HG03460 (cell line): ENCODE data around the gene KCNH3.
A peak's percentile ranks its signal among the peaks of the same experiment; 100 is the strongest.

Source experiments
- ATAC-seq: cut with Tn5 transposase; IDR thresholded peaks from one replicate; pipeline ENCODE4 v1.9.1; 2021; ENCODE audit not compliant: unreplicated experiment

Gene KCNH3

DNA sequence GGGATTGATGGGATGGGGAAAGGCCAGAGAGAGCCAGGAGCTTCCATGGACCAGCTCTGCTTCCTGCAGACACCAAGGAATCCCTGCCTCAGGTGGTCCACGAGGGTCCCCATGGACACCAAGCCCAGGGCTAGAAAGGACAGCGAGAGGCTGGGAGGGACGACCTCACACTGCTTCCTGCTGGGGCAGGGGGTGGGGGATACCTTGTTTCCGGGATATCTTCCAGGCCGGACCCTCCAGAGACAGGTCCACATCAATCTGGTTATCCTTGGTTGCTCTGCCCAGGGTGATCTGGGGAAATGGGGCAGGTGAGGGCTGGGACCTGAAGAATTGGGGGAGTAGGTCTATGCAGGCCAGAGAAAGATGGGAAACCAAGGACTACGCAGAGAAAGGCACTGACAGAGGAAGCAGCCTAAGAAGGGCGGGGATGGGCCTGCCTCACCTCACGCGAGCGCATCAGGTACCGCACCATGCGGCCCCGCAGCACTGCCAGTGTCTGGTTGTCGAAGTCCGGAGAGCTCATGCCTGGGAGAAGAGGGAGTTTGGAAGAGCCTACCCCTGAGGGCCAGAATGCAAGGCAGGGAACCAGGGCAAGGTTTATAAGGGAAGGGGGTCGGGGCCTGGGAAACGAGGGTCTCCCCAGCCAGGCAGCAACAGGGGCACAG, 20.3 kb downstream of the KCNH3 start:
- no peak for ATAC-seq

DNA sequence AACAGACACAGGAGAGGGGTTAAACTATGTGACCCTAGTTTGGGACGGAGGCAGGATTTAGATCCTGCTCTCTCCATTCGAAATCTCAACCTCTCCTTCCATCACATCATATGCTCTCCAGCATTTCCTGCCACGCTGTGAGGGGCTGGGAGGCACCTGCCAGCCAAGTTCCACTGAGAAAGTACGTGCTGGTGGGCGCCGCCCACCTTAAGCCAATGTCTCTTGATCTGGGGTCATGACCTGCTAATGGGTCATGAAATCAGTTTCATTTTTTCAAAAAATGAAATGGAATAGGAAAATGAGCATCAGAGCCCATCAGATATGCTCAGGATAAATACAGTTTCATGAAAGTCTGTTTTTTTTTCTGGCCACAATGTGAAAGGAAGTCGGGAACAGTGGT, 21.9 kb downstream of the KCNH3 start:
- ATAC-seq = no peak

DNA sequence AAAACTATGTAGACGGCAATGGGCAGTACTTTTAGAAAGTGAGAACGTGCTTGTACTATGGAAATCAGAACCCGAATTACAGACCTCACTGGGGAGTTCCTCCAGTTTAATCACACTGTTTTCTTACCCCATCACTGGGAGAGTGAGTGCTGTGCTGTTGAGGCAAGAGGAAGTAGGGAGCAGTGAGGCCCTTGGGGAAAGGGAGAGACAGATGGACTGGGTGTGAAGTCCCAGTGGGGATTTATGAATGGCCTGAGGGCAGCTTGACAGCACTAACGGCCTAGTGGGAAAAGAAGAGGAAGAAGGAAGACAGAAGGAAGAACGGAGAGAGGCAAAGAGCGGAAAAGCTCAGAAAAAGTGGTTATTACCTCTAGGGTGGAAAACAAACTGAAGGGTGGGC, 23.4 kb downstream of the KCNH3 start:
- no peak for ATAC-seq

DNA sequence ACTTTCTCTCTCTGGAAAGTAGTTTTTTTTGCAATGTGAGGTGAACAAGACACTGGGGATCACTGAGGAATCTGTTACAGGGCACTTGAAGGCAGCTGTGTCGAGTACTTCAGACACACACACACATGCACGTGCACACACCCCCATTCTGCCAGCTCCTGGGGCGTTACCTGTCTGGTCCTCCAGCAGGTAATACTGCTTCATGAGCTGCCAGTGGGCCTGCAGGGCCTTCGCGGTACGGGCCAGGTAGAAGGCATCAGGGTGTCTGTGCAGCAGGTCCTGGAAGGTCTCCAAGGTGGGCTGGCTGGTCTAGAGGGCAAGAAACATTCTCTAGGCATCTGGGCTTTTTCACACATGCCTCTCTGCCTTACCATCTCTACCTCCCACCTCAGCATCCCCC, 24.0 kb downstream of the KCNH3 start:
- ATAC-seq = no peak

DNA sequence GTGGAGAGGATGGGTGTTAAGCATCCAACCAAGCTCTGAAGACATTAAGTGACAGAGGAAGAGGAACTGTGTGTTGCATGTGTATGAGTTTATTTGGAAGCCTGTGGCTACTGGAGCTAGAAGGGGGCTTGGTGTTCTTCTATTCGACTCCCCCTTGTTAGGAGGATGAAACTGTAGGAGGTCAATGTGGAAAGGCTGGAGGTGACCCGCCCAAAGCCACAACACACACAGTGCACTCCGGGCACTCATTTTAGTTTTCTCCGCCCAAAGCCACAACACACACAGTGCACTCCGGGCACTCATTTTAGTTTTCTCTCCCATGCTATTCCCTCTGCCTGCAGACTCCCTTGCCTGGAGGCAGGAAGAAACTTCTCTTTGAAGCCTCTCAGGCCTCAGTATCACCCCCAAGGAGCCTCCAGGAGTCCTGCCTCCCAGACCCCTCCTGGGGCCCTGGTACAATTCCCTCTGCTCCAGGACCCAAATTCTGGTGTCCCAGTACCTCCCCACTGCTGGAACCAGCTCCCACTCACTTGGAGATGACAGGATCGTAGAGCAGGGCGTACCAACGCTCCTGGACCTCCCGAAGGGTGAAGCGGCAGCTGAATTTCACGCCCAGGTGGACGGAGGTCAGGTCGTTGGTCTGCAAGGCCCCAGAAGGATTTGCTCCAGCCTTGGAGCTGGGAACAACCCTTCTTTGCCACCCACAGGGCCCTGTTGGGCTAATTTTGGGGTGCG, 25.3 kb downstream of the KCNH3 start:
- ATAC-seq = no peak

DNA sequence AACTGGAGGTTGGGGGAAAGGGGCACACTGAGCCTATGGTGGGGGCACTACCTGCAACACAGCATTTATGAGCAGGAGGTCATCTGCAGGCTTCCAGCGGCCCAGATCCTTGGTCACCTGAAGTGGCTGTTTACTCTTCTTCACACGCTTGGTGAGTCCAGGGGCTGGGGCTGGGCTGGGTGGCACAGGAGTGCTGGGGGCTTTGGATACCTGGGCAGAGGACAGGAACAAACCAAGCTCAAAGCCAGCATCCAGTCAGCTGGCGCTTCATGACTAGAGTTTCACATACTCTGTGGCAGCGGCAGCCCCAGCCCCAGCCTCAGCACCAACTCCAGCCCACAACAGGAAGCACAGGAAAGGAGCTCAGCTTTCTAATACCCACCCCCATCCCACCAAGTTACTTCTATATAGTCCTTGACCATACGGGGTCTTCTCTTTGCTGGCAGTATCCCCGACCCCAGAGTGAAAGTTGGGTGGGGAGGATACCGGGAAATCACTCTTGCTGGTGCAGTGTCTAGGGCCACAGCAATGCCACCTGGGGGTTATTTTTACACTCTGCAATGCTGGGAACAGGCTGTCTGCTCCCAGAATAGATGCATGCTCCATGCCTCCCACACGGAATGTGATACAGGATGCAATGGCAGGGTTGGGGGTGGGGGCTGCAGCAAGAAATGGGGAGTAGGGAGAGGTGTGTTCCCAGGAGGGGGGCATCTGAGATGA, 26.0 kb downstream of the KCNH3 start:
- ATAC-seq = no peak

DNA sequence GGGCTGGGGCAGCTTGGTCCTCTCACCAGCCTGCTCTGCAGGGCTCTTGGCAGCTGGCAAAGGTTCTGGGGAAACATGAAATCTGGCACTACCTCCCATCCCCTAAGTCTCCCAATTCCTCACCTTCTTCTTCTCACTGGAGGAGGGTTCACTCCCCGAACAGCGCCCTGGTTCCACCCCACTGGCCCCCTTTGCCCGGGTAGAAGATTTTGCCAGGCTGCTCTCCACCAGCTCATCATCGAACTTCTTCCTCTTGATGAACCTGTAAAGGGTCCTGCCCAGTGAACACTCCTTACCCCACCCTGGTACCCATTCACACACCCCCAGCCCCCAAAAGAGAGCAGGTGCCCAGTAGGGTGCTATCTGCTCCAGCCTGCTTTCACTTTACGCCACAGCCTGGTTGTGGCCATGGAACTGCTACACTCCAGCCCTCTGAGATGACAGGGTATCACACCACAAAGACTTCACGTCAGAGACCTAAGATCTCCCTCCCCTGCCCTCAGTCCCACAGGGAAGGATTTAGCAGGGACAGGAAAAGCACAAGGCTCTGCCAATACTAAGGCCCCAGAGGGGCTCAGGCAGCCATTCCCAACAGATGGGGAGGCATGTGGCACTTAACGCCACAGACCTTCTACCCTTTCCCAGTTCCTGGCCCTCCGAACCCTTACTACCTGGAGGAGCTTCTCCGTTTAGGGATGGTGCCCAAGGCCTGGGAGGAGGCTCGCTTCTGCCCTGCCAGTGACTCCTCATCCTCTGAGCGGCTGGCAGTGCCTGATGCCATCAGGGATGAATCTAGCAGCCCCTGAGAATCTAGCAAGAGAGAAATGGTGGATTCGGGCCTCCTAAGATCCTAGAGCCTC, 26.8 kb downstream of the KCNH3 start:
- no peak for ATAC-seq

DNA sequence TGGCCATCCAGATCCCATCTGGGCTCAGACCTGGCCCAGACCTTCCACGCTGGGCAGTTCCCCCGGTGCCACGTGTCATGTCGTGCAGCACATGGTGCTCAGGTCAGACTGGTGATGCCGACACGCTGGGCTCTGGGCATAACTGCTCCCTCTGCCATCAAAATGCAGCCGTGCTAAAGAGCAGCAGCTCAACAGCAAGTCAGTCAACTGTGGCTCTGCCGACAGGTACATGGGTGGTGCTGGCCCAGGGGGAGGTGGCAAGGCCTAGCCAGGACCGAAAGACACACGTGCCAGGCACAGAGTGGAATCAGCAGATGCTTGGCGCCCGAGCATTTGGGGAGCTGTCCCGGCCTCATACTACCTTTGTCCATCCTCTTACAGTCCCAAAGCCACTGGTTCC, 27.5 kb downstream of the KCNH3 start:
- no peak for ATAC-seq

DNA sequence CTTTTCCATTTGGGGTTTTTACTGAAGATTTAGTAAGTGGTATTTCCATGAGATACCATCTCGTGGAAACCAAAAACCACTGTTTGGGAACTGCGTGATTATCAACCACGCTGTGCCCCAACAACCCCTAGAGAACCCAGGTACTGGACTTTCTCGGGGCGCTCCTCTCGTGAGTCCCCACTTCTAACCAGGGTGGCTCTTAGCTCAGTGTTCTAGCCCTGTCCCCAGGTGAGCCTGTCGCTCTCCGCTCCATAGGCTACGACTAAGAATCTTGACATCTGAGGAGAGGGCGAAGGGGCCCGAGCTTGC, 28.4 kb downstream of the KCNH3 start:
- ATAC-seq = peak; percentile 18

DNA sequence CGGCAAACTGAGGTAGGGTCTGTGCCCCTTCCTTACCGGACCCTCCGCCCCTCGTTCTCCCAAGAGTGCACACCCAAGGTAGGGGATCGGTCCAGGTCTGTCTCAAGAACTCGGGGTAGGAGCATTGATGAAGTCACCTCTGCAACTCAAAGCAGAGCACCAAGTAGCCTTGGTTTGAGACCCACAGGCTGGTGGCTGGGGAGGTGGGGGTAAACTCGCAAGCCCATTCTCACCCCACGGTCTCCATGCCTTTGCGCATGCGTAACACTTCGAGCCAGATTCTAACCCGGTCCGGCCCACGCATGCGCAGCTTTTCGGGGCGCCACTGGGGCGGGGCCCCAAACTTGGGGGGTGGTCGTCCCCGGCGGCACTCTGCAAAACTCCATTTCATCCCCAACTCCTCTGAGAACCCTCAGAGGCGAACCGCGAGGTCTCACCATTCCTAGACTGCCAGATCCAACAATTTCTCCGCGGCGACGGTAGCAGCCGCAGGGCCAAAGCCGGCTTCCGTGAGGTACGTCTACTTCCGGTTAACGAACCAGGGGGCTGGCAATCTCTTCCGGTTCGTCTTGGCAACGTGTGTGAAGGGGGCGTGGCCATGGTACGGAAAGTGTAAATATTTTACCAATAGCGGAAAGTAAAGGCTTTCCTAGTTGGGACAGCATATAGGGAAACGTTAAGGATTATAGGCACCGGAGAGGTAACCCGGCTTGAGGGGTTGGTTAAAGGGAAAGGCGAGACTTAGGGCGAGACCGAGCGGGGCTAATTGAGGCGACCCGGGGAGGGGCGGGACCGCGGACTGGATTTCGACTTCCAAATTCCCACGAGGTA, 29.0 kb downstream of the KCNH3 start, which contains the start of gene MCRS1:
Gene MCRS1, minus strand, starts transcription at position 532 of the 831 bp plus-strand sequence. CDS start 1,411 bp downstream, outside the sequence.
- ATAC-seq = peak; percentile 73

DNA sequence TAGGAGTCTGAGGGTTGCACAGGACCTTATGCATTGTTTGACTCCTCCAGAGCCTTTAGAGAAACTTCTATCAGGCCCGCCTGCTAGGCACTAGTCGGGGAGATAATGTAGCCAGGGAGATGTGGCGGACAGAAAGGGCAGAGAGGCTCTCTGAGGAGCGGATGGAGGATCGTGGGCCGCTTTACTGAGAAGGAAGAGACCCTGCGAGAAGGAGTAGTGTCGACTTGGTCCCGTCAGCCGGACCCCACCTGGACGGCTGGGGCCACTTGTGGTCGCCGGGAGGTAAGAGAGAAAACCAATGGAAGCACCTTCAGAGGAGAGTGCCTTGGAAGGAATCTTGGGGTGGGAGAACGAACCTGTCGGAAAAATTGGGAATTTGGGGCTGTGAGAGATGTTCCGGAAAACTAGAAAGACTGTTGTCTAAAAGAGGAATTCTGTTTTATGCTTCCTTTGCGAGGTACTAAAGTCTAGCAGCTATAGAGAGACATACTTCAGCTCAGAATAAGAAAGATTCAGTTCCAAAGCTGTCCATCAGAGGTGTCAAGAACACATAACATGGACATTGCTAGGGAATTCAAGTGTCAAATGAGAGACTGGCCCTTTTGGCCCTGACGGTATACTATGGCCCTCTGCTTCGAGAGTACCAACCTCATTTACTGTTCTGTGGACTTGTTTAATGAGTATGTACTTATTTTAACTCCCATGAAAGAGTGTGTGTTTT, 29.8 kb downstream of the KCNH3 start:
- ATAC-seq = peak; percentile 26

DNA sequence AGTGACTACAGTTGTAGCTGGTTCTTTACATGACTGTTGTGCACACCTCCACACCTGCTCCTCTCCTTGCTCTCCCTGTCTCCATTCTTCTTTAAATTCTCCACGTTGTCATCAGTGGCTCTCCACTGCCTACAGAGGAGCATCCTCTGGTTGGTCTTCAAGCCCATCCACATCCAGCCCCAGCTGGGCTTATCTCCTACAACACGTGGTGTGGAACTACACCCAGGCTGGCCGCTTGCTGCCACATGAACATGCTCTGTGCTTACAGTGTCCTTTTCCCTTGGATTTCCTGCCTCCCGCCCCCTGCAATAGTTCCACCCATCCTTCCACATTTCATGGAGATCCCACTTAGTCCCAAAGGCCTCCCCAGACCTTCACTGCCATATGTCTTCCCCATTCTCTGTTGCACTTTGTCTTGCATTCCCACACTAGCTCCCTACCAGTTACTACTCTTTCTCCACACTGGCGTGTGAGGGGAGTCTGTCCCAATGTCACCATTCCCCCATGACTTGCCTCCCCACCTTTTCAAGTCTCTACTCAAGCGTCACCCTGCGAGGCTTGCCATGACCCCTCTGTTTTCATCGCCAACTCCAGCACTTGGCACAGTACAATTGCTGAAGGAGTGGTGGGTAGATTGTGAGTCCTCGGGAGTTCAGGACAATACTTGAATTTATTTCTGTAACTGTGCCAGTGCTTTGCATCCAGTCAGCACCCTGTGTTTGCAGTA, 38.9 kb downstream of the KCNH3 start:
- no peak for ATAC-seq

DNA sequence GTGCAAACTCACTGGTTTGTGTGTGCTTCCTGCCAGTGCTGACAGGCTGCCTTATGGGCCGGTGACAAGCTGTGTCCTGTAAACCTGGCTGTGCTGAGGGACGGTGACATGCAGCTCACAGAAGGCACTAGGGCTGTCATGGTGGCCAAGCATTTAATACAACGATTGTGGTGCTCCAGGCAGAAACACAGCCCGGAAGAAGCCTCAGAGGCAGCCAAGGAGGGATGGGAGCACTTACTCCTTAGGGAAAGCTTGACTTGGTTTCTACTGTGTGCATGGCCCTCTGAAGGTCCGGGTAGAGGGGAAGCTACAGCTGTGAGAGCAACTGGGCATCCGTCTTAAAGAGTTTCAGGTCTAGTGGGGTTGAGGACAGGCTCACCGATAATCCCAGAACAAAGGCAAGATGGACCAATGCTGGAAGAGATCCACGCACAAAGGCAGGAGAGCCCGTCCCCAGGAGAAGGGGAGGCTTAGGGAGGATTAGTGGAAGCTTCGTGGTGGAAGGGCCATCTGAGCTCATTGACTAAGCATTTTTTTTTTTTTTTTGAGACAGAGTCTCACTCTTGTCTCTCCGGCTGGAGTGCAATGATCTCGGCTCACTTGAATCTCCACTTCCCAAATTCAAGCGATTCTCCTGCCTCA, 39.8 kb downstream of the KCNH3 start:
- ATAC-seq = no peak

DNA sequence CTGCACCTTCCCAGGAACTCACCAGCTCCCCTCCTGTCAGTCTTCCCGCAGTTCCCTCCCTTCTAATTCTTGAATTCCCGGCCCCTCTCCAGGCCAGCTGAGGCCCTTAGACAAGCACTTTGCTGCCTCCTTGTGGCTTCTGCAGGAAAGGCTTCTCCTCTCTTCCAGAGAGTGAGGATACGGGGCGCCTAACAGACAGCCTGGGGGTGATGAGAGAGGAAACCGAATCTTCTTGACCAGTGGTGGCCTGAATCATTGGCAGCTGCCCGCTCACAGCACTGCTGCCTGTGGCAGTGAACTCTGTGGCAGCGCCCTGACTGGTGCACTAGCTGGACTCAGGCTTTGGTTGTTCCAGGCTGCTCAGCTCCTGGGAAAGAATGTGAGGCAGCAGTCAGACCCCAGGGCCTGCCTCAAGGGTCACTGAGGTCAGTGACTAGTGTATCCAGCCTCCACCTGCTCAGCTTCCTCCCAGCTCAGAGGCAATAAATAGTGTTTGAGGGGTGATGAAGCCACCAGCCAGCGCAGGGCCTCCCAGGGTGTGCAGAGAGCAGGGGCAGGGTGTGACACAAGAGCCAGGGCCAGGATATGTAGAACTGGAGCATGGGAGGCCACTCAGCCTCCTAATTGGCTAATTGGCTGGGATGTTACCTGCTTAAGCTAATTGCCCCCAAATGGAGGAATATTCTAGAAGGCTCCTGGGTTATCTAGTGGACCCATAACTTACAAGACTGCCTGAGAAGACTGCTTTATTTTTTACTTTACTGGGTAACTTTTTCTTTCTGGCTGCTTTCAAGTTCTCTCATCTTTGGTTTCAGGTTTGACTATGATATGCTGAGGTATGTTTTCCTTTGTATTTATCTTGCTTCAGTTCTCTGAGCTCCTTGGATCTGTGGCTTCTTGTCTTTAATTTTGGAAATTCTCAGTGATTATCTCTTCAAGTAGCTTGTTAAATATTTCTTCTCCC, 42.0 kb downstream of the KCNH3 start:
- ATAC-seq = peak; percentile 55

DNA sequence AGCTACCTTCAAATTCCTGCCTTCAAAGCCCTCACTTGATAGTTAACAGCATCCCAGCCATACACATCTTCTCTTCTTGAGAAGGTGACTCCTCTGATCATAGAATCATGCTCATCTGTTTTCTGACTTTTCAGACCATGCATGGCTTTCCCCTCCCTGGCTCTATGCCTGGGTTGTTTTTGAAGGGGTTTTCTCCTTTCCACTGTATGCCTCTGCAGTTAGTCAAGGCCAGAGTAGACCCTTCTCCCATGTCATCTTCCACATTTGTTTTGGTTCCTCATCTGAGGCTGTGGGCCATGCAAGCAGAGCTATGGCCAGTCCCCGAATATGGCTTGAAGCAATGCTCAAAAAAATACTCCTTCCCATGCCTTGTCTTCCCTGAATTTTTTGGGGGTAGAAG, 43.4 kb downstream of the KCNH3 start:
- ATAC-seq = no peak

DNA sequence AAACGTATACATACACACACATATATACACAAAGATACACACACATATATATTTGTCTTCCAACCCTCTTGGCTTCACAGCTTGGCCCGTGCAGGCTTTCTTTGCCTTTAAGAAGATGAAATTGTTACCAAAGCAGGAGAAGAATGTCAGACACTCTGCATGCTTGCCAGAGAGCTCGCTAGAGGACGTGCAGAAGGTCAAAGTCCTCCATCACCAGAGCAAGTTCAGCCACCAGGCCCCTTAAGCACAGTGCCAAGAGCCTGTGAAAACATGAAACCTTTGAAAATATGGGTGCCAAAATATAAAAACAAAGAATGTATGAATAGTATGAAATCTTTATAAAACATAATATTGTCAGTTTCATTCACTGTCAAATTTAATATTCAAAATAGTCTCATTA, 44.0 kb downstream of the KCNH3 start:
- ATAC-seq = no peak

DNA sequence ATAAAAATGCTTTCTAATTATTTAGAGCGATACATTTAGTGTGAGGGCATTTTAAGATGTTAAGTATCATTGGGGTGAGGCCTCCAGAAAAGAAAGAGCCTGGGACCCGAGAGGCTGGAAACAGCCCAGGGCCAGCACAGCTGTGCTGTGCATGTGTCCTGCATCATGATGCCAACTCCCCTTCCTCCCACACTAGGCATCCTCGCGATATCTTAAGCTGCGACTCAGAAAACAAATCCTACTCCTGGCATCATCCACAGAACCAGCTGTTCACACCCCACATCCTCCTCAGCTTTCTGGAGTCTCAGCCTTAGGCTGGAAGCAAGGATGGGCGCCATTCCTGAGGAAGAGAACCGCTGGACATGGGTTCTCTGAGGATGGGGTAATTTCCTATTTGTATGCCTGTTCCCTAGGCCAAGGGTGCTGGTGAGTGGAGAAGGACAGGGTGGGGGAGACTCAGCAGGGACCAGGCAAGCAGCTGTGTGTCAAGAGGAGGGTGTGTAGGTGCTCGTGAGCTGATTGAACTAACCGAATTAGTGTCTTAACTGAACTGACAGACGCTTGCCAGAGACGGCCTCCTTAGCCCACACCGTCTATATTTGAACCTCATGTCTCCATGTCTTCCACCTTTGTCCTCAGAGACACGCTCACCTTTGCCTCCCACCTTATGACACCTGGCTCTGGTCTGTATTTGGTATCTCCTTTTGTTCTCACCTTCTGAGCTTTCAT, 44.7 kb downstream of the KCNH3 start:
- no peak for ATAC-seq
